ENCODE data around the gene FOXE3.

Gene FOXE3

GRCh38 chr1:47439819-47440598 is 23.9 kb downstream of the FOXE3 start:
- H3K27me3 Mint-ChIP-seq: no peaks in the 10 kb centered on the region
- H3K9me3 Mint-ChIP-seq: no peaks in the 10 kb centered on the region
- peaks cover 25% of the 10 kb centered on the region for H3K4me1 Mint-ChIP-seq
- no peak overlapping the region for H3K27ac Mint-ChIP-seq (ENCODE audit: low read depth)
- H3K36me3 Mint-ChIP-seq (ENCODE audit: insufficient read depth): peaks cover 18% of the 10 kb centered on the region
- DNase-seq (ENCODE audit: low spot score in 2 of 2): no peak
- no peak for ATAC-seq (replicated peaks; ENCODE audit: extremely low read depth, poor library complexity, severe bottlenecking)
- no peak overlapping the region for H3K4me3 Mint-ChIP-seq

- Mint-ChIP-seq H3K36me3 (ENCODE audit: insufficient read depth) (peaks cover 19% of the 10 kb centered on the region), H3K9me3 (no peaks in the 10 kb centered on the region), H3K4me3 (no peak overlapping the region), H3K27me3 (no peaks in the 10 kb centered on the region), H3K27ac (ENCODE audit: low read depth) (no peak overlapping the region), H3K4me1 (peaks cover 22% of the 10 kb centered on the region)
- no peak for DNase-seq (ENCODE audit: low spot score in 2 of 2)
- ATAC-seq (replicated peaks; ENCODE audit: extremely low read depth, poor library complexity, severe bottlenecking): no peak
Observed at GRCh38 chr1:47440599-47441081, 24.6 kb downstream of the FOXE3 start.

- Mint-ChIP-seq H3K27ac (ENCODE audit: low read depth) (no peak overlapping the region), H3K36me3 (ENCODE audit: insufficient read depth) (peaks cover 16% of the 10 kb centered on the region), H3K27me3 (no peaks in the 10 kb centered on the region), H3K4me3 (no peak overlapping the region), H3K4me1 (peaks cover 16% of the 10 kb centered on the region), H3K9me3 (no peaks in the 10 kb centered on the region)
- DNase-seq (ENCODE audit: low spot score in 2 of 2): no peak
- ATAC-seq (replicated peaks; ENCODE audit: extremely low read depth, poor library complexity, severe bottlenecking): no peak
Observed at GRCh38 chr1:47441450-47442106, 25.5 kb downstream of the FOXE3 start.

GRCh38 chr1:47442202-47442601 is 26.1 kb downstream of the FOXE3 start:
- no peaks in the 10 kb centered on the region for H3K9me3 Mint-ChIP-seq
- no peak for ATAC-seq (replicated peaks; ENCODE audit: extremely low read depth, poor library complexity, severe bottlenecking)
- no peak overlapping the region for H3K4me3 Mint-ChIP-seq
- peaks cover 15% of the 10 kb centered on the region for H3K36me3 Mint-ChIP-seq (ENCODE audit: insufficient read depth)
- no peak for DNase-seq (ENCODE audit: low spot score in 2 of 2)
- no peaks in the 10 kb centered on the region for H3K27me3 Mint-ChIP-seq
- H3K27ac Mint-ChIP-seq (ENCODE audit: low read depth): no peak overlapping the region
- peaks cover 14% of the 10 kb centered on the region for H3K4me1 Mint-ChIP-seq

GRCh38 chr1:47442842-47443529 is 26.9 kb downstream of the FOXE3 start:
- H3K4me3 Mint-ChIP-seq: no peak overlapping the region
- H3K36me3 Mint-ChIP-seq (ENCODE audit: insufficient read depth): peaks cover 15% of the 10 kb centered on the region
- peaks cover 14% of the 10 kb centered on the region for H3K4me1 Mint-ChIP-seq
- H3K9me3 Mint-ChIP-seq: no peaks in the 10 kb centered on the region
- no peak overlapping the region for H3K27ac Mint-ChIP-seq (ENCODE audit: low read depth)
- no peak for ATAC-seq (replicated peaks; ENCODE audit: extremely low read depth, poor library complexity, severe bottlenecking)
- no peaks in the 10 kb centered on the region for H3K27me3 Mint-ChIP-seq
- DNase-seq (ENCODE audit: low spot score in 2 of 2): no peak

- no peak for DNase-seq (ENCODE audit: low spot score in 2 of 2)
- H3K27me3 Mint-ChIP-seq: no peaks in the 10 kb centered on the region
- ATAC-seq (replicated peaks; ENCODE audit: extremely low read depth, poor library complexity, severe bottlenecking): no peak
- H3K4me1 Mint-ChIP-seq: peaks cover 14% of the 10 kb centered on the region
- no peaks in the 10 kb centered on the region for H3K9me3 Mint-ChIP-seq
- H3K4me3 Mint-ChIP-seq: peak overlapping the region; percentile 60
- peaks cover 13% of the 10 kb centered on the region for H3K36me3 Mint-ChIP-seq (ENCODE audit: insufficient read depth)
- no peak overlapping the region for H3K27ac Mint-ChIP-seq (ENCODE audit: low read depth)
Observed at GRCh38 chr1:47443530-47444296, 27.6 kb downstream of the FOXE3 start.

GRCh38 chr1:47444297-47444561 is 28.1 kb downstream of the FOXE3 start:
- Mint-ChIP-seq H3K4me1 (peaks cover 14% of the 10 kb centered on the region), H3K27me3 (no peaks in the 10 kb centered on the region), H3K36me3 (ENCODE audit: insufficient read depth) (peaks cover 13% of the 10 kb centered on the region), H3K4me3 (peak overlapping the region; percentile 60), H3K9me3 (no peaks in the 10 kb centered on the region), H3K27ac (ENCODE audit: low read depth) (no peak overlapping the region)
- ATAC-seq (replicated peaks; ENCODE audit: extremely low read depth, poor library complexity, severe bottlenecking): no peak
- no peak for DNase-seq (ENCODE audit: low spot score in 2 of 2)

GRCh38 chr1:47444562-47445465 is 28.7 kb downstream of the FOXE3 start:
- no peak for ATAC-seq (replicated peaks; ENCODE audit: extremely low read depth, poor library complexity, severe bottlenecking)
- H3K9me3 Mint-ChIP-seq: no peaks in the 10 kb centered on the region

GRCh38 chr1:47445823-47446550 is 29.9 kb downstream of the FOXE3 start:
- DNase-seq (ENCODE audit: low spot score in 2 of 2): no peak
- H3K4me3 Mint-ChIP-seq: peak overlapping the region; percentile 60
- no peak overlapping the region for H3K27ac Mint-ChIP-seq (ENCODE audit: low read depth)
- no peak for ATAC-seq (replicated peaks; ENCODE audit: extremely low read depth, poor library complexity, severe bottlenecking)
- no peaks in the 10 kb centered on the region for H3K9me3 Mint-ChIP-seq
- peaks cover 10% of the 10 kb centered on the region for H3K36me3 Mint-ChIP-seq (ENCODE audit: insufficient read depth)
- H3K27me3 Mint-ChIP-seq: no peaks in the 10 kb centered on the region
- peaks cover 14% of the 10 kb centered on the region for H3K4me1 Mint-ChIP-seq

More at GRCh38 chr1:47444562-47445465, 28.7 kb downstream of the FOXE3 start:
- no peak for DNase-seq (ENCODE audit: low spot score in 2 of 2)
- Mint-ChIP-seq H3K36me3 (ENCODE audit: insufficient read depth) (peaks cover 11% of the 10 kb centered on the region), H3K4me3 (peak overlapping the region; percentile 60), H3K27ac (ENCODE audit: low read depth) (no peak overlapping the region), H3K27me3 (no peaks in the 10 kb centered on the region), H3K4me1 (peaks cover 14% of the 10 kb centered on the region)

- Mint-ChIP-seq H3K27ac (ENCODE audit: low read depth) (no peak overlapping the region), H3K4me3 (no peak overlapping the region), H3K36me3 (ENCODE audit: insufficient read depth) (peaks cover 14% of the 10 kb centered on the region), H3K27me3 (no peaks in the 10 kb centered on the region), H3K9me3 (no peaks in the 10 kb centered on the region), H3K4me1 (peaks cover 14% of the 10 kb centered on the region)
- DNase-seq (ENCODE audit: low spot score in 2 of 2): no peak
- ATAC-seq (replicated peaks; ENCODE audit: extremely low read depth, poor library complexity, severe bottlenecking): no peak
Observed at GRCh38 chr1:47448462-47449222, 32.6 kb downstream of the FOXE3 start.
